HepG2 (cell line): ENCODE results near the gene GFRA4. TPM values are rescaled to one million over a fixed set of nuclear protein-coding genes. Genes with fewer than 3 reads are reported as not detected.

ENCODE experiments used
- GABPA ChIP-seq, 2 experiments: IDR thresholded peaks; 2 replicates each; pipeline ENCODE4 v1.6.1; 2011 to 2016; ENCODE audit warnings: low read depth in 2 of 2, low read length in 1 of 2, missing biosample characterization in 1 of 2, missing genetic modification characterization in 1 of 2
- HES4 ChIP-seq: sonication (generic); formaldehyde crosslinking; IDR thresholded peaks from 2 replicates; pipeline ENCODE4 v1.9.0; 2021; ENCODE audit warnings: mild to moderate bottlenecking, missing genetic modification reagents, borderline replicate concordance
- HMGXB4 ChIP-seq, 2 experiments: sonication (generic) in 1 of 2; formaldehyde crosslinking in 1 of 2; IDR thresholded peaks; 2 replicates each; pipeline versions ENCODE4 v1.4.0 to v1.6.1; 2018 to 2020; ENCODE audit warnings: missing genetic modification reagents in 2 of 2, borderline replicate concordance in 1 of 2, low read depth in 1 of 2, mild to moderate bottlenecking in 1 of 2, missing biosample characterization in 1 of 2
- KDM3A ChIP-seq: IDR thresholded peaks from 2 replicates; pipeline ENCODE4 v1.6.1; 2018; ENCODE audit warnings: low read depth, missing compliant biosample characterization
- MED8 ChIP-seq: sonication (generic); formaldehyde crosslinking; IDR thresholded peaks from 2 replicates; pipeline ENCODE4 v1.8.1; 2023; ENCODE audit warnings: mild to moderate bottlenecking, missing genetic modification reagents; ENCODE audit not compliant: insufficient replicate concordance
- MZF1 ChIP-seq: sonication (generic); formaldehyde crosslinking; IDR thresholded peaks from 2 replicates; pipeline ENCODE4 v1.8.1; 2023; ENCODE audit warnings: mild to moderate bottlenecking, missing genetic modification reagents, borderline replicate concordance
- PHB2 ChIP-seq: fragments of 450-650 bp; IDR thresholded peaks from 2 replicates; pipeline ENCODE4 v1.6.1; 2018; ENCODE audit not compliant: partially characterized antibody
- SNAPC5 ChIP-seq: sonication (generic); formaldehyde crosslinking; IDR thresholded peaks from 2 replicates; pipeline ENCODE4 v1.8.1; 2023; ENCODE audit warnings: mild to moderate bottlenecking, missing genetic modification reagents, borderline replicate concordance
- SP4 ChIP-seq: sonication (generic); formaldehyde crosslinking; IDR thresholded peaks from 2 replicates; pipeline ENCODE4 v1.8.1; 2023; ENCODE audit warnings: mild to moderate bottlenecking, missing genetic modification reagents
- THRA ChIP-seq: sonication (generic); formaldehyde crosslinking; IDR thresholded peaks from 2 replicates; pipeline ENCODE4 v1.4.0; 2020; ENCODE audit warnings: missing genetic modification reagents, borderline replicate concordance
- ZNF234 ChIP-seq: sonication (generic); formaldehyde crosslinking; conservative IDR thresholded peaks from 2 replicates; pipeline ENCODE4 v1.5.1; 2020; ENCODE audit warnings: mild to moderate bottlenecking, missing genetic modification reagents
- ZNF335 ChIP-seq: sonication (generic); formaldehyde crosslinking; IDR thresholded peaks from 2 replicates; pipeline ENCODE4 v1.4.0; 2020; ENCODE audit warnings: missing genetic modification reagents
- ZNF510 ChIP-seq: sonication (generic); formaldehyde crosslinking; IDR thresholded peaks from 2 replicates; pipeline ENCODE4 v1.4.0; 2020; ENCODE audit warnings: low read depth, mild to moderate bottlenecking, missing genetic modification reagents
- ZNF724P ChIP-seq: sonication (generic); formaldehyde crosslinking; IDR thresholded peaks from 2 replicates; pipeline ENCODE4 v1.8.0; 2022; ENCODE audit warnings: missing genetic modification reagents, borderline replicate concordance
- ZUFSP ChIP-seq: sonication (generic); formaldehyde crosslinking; IDR thresholded peaks from 2 replicates; pipeline ENCODE4 v1.9.0; 2021; ENCODE audit warnings: missing genetic modification reagents, mild to moderate bottlenecking, borderline replicate concordance
- polyA plus RNA-seq, 8 experiments: library from polyadenylated mRNA; depleted of rRNA in 3 of 8; stranded (reverse) in 7 of 8; unstranded in 1 of 8; fragments of >200 nt; fragmentation: Illumina TruSeq in 4 of 8; extraction: Trizol in 4 of 8; gene quantifications; 2 replicates each; pipeline versions ENCODE4 v1.2.1 to v1.2.3, GENCODE V29; 2011 to 2016; ENCODE audit warnings: low read depth in 4 of 8, missing spikeins in 1 of 8, mixed read lengths in 1 of 8; ENCODE audit not compliant: insufficient read depth in 1 of 8
- total RNA-seq, 5 experiments: library from RNA; depleted of rRNA; stranded (reverse); fragments of >200 nt; fragmentation: Illumina TruSeq; extraction: Trizol; gene quantifications; 2 replicates each; pipeline ENCODE4 v1.2.3, GENCODE V29; 2016; ENCODE audit warnings: low read depth in 1 of 5
- TF ChIP-seq, protein P1 (sequence below): IDR thresholded peaks from 2 replicates; pipeline ENCODE4 v1.4.0; 2020; ENCODE audit warnings: mild to moderate bottlenecking, missing genetic modification reagents
- TF ChIP-seq, protein P2 (sequence below): sonication (generic); formaldehyde crosslinking; IDR thresholded peaks from 2 replicates; pipeline ENCODE4 v1.8.0; 2022; ENCODE audit warnings: missing genetic modification reagents, low read depth, mild to moderate bottlenecking, borderline replicate concordance

Gene GFRA4
- total and polyA plus RNA-seq, 2 of the 13 experiments (the other 11 are each of a cell fraction or from before 2014, with no cell fraction given) = not detected

GRCh38 chr20:3710703-3711483, 47.7 kb upstream of the GFRA4 start (continued):
- TF ChIP-seq ZUFSP (CRISPR knock-in tag) = no peak
- TF ChIP-seq ZNF234 (CRISPR knock-in tag) = no peak
- no peak for TF ChIP-seq ZNF724P (CRISPR knock-in tag)
- no peak for TF ChIP-seq PHB2
- TF ChIP-seq ZNF335 (CRISPR knock-in tag) = no peak
- 0 out of 2 replicates have a peak, but pooled peaks have one; percentile 56 for TF ChIP-seq KDM3A
- TF ChIP-seq GABPA (IDR thresholded peaks at IDR 0.05; ENCODE audit: low read depth, low read length) = no peak
- no peak for TF ChIP-seq GABPA (CRISPR knock-in tag; IDR thresholded peaks at IDR 0.05; ENCODE audit: low read depth)
- no peak for TF ChIP-seq SNAPC5 (CRISPR knock-in tag)
- no peak for TF ChIP-seq ZNF510 (CRISPR knock-in tag)
- TF ChIP-seq MZF1 = no peak
- TF ChIP-seq HMGXB4 (CRISPR knock-in tag; IDR thresholded peaks at IDR 0.05; ENCODE audit: borderline replicate concordance in 1 of 2, low read depth in 1 of 2) = peak; percentile 49 to 64; a peak in 2 of 4 replicates
- TF ChIP-seq, protein P1, sequence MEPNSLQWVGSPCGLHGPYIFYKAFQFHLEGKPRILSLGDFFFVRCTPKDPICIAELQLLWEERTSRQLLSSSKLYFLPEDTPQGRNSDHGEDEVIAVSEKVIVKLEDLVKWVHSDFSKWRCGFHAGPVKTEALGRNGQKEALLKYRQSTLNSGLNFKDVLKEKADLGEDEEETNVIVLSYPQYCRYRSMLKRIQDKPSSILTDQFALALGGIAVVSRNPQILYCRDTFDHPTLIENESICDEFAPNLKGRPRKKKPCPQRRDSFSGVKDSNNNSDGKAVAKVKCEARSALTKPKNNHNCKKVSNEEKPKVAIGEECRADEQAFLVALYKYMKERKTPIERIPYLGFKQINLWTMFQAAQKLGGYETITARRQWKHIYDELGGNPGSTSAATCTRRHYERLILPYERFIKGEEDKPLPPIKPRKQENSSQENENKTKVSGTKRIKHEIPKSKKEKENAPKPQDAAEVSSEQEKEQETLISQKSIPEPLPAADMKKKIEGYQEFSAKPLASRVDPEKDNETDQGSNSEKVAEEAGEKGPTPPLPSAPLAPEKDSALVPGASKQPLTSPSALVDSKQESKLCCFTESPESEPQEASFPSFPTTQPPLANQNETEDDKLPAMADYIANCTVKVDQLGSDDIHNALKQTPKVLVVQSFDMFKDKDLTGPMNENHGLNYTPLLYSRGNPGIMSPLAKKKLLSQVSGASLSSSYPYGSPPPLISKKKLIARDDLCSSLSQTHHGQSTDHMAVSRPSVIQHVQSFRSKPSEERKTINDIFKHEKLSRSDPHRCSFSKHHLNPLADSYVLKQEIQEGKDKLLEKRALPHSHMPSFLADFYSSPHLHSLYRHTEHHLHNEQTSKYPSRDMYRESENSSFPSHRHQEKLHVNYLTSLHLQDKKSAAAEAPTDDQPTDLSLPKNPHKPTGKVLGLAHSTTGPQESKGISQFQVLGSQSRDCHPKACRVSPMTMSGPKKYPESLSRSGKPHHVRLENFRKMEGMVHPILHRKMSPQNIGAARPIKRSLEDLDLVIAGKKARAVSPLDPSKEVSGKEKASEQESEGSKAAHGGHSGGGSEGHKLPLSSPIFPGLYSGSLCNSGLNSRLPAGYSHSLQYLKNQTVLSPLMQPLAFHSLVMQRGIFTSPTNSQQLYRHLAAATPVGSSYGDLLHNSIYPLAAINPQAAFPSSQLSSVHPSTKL = no peak
- TF ChIP-seq THRA (CRISPR knock-in tag) = no peak
- no peak for TF ChIP-seq MED8
- no peak for TF ChIP-seq SP4 (CRISPR knock-in tag)
- no peak for TF ChIP-seq HES4
- TF ChIP-seq, protein P2, sequence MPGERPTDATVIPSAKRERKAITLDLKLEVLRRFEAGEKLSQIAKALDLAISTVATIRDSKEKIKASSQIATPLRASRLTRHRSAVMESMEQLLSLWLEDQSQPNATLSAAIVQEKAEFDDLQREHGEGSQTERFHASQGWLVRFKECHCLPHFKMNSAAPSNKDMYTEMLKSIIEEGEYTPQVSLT = no peak
